Hematopoietic multipotent progenitor cell treated with erythropoietin and hydrocortisone succinate and interleukin-3 and kit ligand, for 15 days (in vitro differentiated cells): ENCODE data around the gene SLIT1.

ENCODE experiments used
- DNase-seq: peaks from one replicate; pipeline ENCODE4 v3.0.0-alpha.2; 2015; ENCODE audit warnings: low spot score

SLIT1 gene

GRCh38 chr10:97185326-97186058 is at the start of gene SLIT1:
Gene SLIT1 (minus strand): TSS chr10:97185959. CDS start chr10:97185674, 285 bp downstream.
- no peak for DNase-seq

- DNase-seq, result no peak
These were observed 49.6 kb upstream of the SLIT1 start for GRCh38 chr10:97235353-97235752.

GRCh38 chr10:97234400-97234799 is 48.6 kb upstream of the SLIT1 start:
- DNase-seq, result peak; percentile 38

GRCh38 chr10:97230146-97230545 is 44.4 kb upstream of the SLIT1 start:
- DNase-seq, result no peak

GRCh38 chr10:97229322-97230015 is 43.7 kb upstream of the SLIT1 start:
- no peak for DNase-seq

GRCh38 chr10:97228775-97229157 is 43.0 kb upstream of the SLIT1 start:
- DNase-seq, result no peak

- DNase-seq, result no peak
These were observed 42.5 kb upstream of the SLIT1 start for GRCh38 chr10:97228130-97228774.

GRCh38 chr10:97226398-97226797 is 40.6 kb upstream of the SLIT1 start:
- no peak for DNase-seq

GRCh38 chr10:97224483-97225435 is 39.0 kb upstream of the SLIT1 start:
- DNase-seq, result no peak

GRCh38 chr10:97222326-97222961 is 36.7 kb upstream of the SLIT1 start:
- no peak for DNase-seq

GRCh38 chr10:97220355-97220754 is 34.6 kb upstream of the SLIT1 start:
- no peak for DNase-seq

- DNase-seq, result no peak
These were observed 31.5 kb upstream of the SLIT1 start for GRCh38 chr10:97217299-97217698.

GRCh38 chr10:97215619-97216260 is 30.0 kb upstream of the SLIT1 start:
- DNase-seq, result no peak

- no peak for DNase-seq
These were observed 27.7 kb upstream of the SLIT1 start for GRCh38 chr10:97213431-97213830.

- DNase-seq, result no peak
These were observed 25.5 kb upstream of the SLIT1 start for GRCh38 chr10:97211229-97211628.

- DNase-seq, result peak; percentile 76
These were observed 24.8 kb upstream of the SLIT1 start for GRCh38 chr10:97210543-97210960.

- no peak for DNase-seq
These were observed 22.1 kb upstream of the SLIT1 start for GRCh38 chr10:97207756-97208346.

- DNase-seq, result no peak
These were observed 21.4 kb upstream of the SLIT1 start for GRCh38 chr10:97207131-97207530.

- no peak for DNase-seq
These were observed 19.3 kb upstream of the SLIT1 start for GRCh38 chr10:97204826-97205679.

- no peak for DNase-seq
These were observed 17.5 kb upstream of the SLIT1 start for GRCh38 chr10:97203220-97203619.
